Choroid plexus epithelial cell (primary cell): ENCODE measurements around the gene RARS1.
"Not testable (repeated sequence)": the region's sequence is repeated elsewhere in the genome, so short reads cannot be mapped to it uniquely, and the experiment has no call there.

Experiments
- DNase-seq: peaks from one replicate; pipeline ENCODE4 v3.0.0-alpha.2; 2010; ENCODE audit warnings: low read depth
- H3K4me3 ChIP-seq: 2 replicates; pipeline ENCODE4 v1.5.1; 2011; ENCODE audit warnings: low read depth, mild to moderate bottlenecking, control low read depth, low read length, moderate library complexity
- CTCF ChIP-seq: conservative IDR thresholded peaks from 2 replicates; pipeline ENCODE4 v1.5.1; 2011; ENCODE audit warnings: low read depth, mild to moderate bottlenecking, control low read depth, inconsistent platforms, low read length, moderate library complexity

RARS1 gene

GRCh38 chr5:168530621-168531150 is 44.4 kb downstream of the RARS1 start:
- no peak for TF ChIP-seq CTCF
- DNase-seq, result no peak
- no peak overlapping the region for H3K4me3 ChIP-seq

- TF ChIP-seq CTCF, result no peak
- no peak for DNase-seq
- no peak overlapping the region for H3K4me3 ChIP-seq
Measured at GRCh38 chr5:168531191-168531590, 44.9 kb downstream of the RARS1 start.

GRCh38 chr5:168531987-168532864 is 46.0 kb downstream of the RARS1 start:
- TF ChIP-seq CTCF, result no peak
- DNase-seq, result no peak
- no peak overlapping the region for H3K4me3 ChIP-seq

- DNase-seq, H3K4me3 ChIP-seq: not testable (repeated sequence)
Measured at GRCh38 chr5:168534351-168534750, 48.1 kb downstream of the RARS1 start.

- no peak for TF ChIP-seq CTCF
- no peak overlapping the region for H3K4me3 ChIP-seq
- DNase-seq, result no peak
Measured at GRCh38 chr5:168537176-168537575, 50.9 kb downstream of the RARS1 start.

GRCh38 chr5:168549554-168549953 is 63.3 kb downstream of the RARS1 start:
- TF ChIP-seq CTCF, result no peak
- H3K4me3 ChIP-seq, result no peak overlapping the region
- DNase-seq, result no peak

GRCh38 chr5:168550656-168551055 is 64.4 kb downstream of the RARS1 start:
- H3K4me3 ChIP-seq, result no peak overlapping the region
- DNase-seq, result peak; percentile 26

More at GRCh38 chr5:168550656-168551055, 64.4 kb downstream of the RARS1 start:
- no peak for TF ChIP-seq CTCF
